Measurements from ENCODE around the gene ANKRD33B.

DNA sequence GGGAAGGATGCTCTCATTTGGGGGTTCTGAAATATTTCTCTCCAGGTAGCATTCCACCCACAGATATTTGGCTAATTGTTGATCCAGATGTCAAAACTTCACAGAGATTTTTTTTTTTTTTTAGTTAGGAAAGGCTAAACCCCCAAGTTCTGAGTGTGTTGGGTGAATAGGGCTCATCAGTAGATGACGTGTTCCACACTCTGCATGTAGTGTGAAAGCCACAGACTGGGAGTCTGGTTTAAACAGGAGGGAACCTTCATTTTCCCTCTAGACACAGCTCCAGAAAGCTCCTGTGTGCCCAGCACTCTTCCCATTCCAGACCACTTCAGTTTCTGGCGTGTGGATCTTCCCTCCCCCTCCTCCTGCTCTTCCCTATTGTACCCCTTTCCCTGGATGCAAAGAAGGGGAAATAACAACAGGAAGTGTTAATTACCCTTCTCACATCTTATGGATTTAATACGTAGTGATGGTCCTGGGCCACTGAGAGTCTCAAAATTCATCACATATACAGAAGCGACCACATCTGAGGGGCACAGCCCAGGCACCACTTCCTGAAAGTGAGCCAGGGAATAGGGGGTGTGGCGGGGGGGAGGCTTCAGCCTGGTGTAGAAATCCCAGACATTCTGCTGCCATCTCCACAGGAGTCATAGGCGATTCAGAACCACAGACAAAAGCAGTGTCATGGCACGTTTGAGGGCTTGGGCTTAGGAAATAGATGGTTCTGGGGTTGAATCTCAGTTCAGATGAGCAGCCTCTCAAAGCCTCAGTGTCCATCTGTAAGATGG is 132.1 kb downstream of the ANKRD33B start:
- TF ChIP-seq, protein P1, sequence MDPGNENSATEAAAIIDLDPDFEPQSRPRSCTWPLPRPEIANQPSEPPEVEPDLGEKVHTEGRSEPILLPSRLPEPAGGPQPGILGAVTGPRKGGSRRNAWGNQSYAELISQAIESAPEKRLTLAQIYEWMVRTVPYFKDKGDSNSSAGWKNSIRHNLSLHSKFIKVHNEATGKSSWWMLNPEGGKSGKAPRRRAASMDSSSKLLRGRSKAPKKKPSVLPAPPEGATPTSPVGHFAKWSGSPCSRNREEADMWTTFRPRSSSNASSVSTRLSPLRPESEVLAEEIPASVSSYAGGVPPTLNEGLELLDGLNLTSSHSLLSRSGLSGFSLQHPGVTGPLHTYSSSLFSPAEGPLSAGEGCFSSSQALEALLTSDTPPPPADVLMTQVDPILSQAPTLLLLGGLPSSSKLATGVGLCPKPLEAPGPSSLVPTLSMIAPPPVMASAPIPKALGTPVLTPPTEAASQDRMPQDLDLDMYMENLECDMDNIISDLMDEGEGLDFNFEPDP (CRISPR knock-in tag; conservative IDR thresholded peaks at IDR 0.05) = no peak
- TF ChIP-seq SMAD1 (CRISPR knock-in tag; IDR thresholded peaks at IDR 0.05; ENCODE audit: borderline replicate concordance, low read depth) (no peak), EP300 (IDR thresholded peaks at IDR 0.05; ENCODE audit: low read depth in 2 of 2, low read length in 2 of 2) (no peak), EP300 (CRISPR knock-in tag; IDR thresholded peaks at IDR 0.05; ENCODE audit: borderline replicate concordance) (no peak), ZNF280D (CRISPR knock-in tag; IDR thresholded peaks at IDR 0.05) (no peak), EZH2 (conservative IDR thresholded peaks at IDR 0.05; ENCODE audit: low read depth, low read length) (no peak), SMC3 (IDR thresholded peaks at IDR 0.05; ENCODE audit: low read length) (no peak), FOSL1 (CRISPR knock-in tag; IDR thresholded peaks at IDR 0.05; ENCODE audit: borderline replicate concordance) (no peak), JUN (CRISPR knock-in tag; IDR thresholded peaks at IDR 0.05) (no peak), ZKSCAN1 (IDR thresholded peaks at IDR 0.05; ENCODE audit: low read length) (no peak), ZBTB46 (CRISPR knock-in tag; IDR thresholded peaks at IDR 0.05; ENCODE audit: borderline replicate concordance) (no peak), IRX3 (CRISPR knock-in tag; IDR thresholded peaks at IDR 0.05; ENCODE audit: borderline replicate concordance, low read depth) (no peak), ZNF570 (CRISPR knock-in tag; IDR thresholded peaks at IDR 0.05; ENCODE audit: borderline replicate concordance) (no peak)
- TF ChIP-seq, protein P2, sequence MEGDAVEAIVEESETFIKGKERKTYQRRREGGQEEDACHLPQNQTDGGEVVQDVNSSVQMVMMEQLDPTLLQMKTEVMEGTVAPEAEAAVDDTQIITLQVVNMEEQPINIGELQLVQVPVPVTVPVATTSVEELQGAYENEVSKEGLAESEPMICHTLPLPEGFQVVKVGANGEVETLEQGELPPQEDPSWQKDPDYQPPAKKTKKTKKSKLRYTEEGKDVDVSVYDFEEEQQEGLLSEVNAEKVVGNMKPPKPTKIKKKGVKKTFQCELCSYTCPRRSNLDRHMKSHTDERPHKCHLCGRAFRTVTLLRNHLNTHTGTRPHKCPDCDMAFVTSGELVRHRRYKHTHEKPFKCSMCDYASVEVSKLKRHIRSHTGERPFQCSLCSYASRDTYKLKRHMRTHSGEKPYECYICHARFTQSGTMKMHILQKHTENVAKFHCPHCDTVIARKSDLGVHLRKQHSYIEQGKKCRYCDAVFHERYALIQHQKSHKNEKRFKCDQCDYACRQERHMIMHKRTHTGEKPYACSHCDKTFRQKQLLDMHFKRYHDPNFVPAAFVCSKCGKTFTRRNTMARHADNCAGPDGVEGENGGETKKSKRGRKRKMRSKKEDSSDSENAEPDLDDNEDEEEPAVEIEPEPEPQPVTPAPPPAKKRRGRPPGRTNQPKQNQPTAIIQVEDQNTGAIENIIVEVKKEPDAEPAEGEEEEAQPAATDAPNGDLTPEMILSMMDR (CRISPR knock-in tag; IDR thresholded peaks at IDR 0.05) = no peak
